Stimulated activated CD8-positive, alpha-beta memory T cell treated with anti-CD3 and anti-CD28 coated beads, Interleukin-7, amount 100 ng/mL, for 24 hours (primary cell): ENCODE data around the gene SEPHS2.
"Not testable (repeated sequence)": the region's sequence is repeated elsewhere in the genome, so short reads cannot be mapped to it uniquely, and the experiment has no call there.

Experiments
- DNase-seq: peaks from one replicate; pipeline ENCODE4 v3.0.0-alpha.2; 2020; ENCODE audit warnings: low read depth

Gene SEPHS2

GRCh38 chr16:30398661-30399434, 46.8 kb downstream of the SEPHS2 start:
- no peak for DNase-seq

GRCh38 chr16:30397776-30398660, 47.7 kb downstream of the SEPHS2 start:
- no peak for DNase-seq

GRCh38 chr16:30397056-30397455, 48.6 kb downstream of the SEPHS2 start:
- no peak for DNase-seq

- not testable (repeated sequence) for DNase-seq
Measured at GRCh38 chr16:30396627-30397026, 49.0 kb downstream of the SEPHS2 start.

- DNase-seq: no peak
Measured at GRCh38 chr16:30395992-30396585, 49.6 kb downstream of the SEPHS2 start.

- no peak for DNase-seq
Measured at GRCh38 chr16:30395155-30395991, 50.3 kb downstream of the SEPHS2 start, which contains the start of gene ZNF48. ZNF48 (plus strand) TSS chr16:30395420; CDS start chr16:30395795, 375 bp downstream.

GRCh38 chr16:30394592-30395154, 51.0 kb downstream of the SEPHS2 start:
- no peak for DNase-seq
